NCI-H748 (cell line): ENCODE measurements around the gene MRPL53.
A peak's percentile ranks its signal among the peaks of the same experiment; 100 is the strongest.

Experiments used
- DNase-seq: peaks from one replicate; lab custom pipeline; 2025; ENCODE audit not compliant: unreplicated experiment; lab: John Stamatoyannopoulos, UW

MRPL53 gene

DNA sequence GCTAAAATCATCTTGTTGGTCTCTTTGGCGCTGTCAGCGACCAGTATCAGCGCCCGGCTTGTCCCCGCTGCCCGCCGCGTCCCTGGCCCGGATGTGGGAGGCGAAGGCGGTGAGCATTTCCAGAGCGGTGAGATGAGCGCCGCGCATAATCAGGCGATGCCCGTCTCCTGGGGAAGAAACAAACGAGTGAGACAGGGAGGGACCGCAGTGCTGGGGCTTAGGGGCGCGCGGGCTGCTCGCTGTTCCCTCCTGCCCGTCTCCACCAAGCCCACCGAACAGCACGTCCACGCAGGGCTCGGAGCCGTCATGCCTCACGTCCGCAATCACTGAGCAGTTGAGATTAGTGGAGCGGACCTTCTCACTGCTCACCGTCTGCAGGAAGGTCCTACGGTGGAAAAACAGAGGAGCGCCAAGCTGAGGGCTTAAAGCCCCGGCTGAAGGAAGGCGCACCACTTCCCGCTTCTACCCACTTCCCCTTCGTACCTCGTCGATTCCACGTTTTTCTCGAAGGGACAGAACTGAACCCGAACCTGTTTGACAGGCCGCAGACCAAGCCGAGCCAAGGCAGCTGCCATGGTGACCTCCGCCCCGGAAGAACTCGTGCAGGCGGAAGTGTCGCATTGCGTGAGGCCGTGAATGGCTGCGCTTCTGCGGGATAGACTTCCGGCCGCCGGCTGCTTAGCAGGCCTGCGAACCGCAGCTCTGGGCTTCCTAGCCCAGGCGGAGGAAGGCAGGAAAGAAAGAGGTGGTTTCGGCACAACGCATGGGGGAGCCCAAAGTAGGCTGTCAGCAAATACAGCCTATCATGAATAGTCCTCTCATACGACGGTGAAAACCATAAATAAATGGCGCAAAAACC, at the start of gene MRPL53:
MRPL53 (minus strand) TSS at position 595 of the 859 bp plus-strand sequence; CDS start at position 575, 20 bp downstream.
- DNase-seq: peak; percentile 91

GRCh38 chr2:74516650-74517049, 44.2 kb upstream of the MRPL53 start:
- DNase-seq: no peak

- no peak for DNase-seq
Observed at GRCh38 chr2:74515981-74516633, 43.6 kb upstream of the MRPL53 start.

DNA sequence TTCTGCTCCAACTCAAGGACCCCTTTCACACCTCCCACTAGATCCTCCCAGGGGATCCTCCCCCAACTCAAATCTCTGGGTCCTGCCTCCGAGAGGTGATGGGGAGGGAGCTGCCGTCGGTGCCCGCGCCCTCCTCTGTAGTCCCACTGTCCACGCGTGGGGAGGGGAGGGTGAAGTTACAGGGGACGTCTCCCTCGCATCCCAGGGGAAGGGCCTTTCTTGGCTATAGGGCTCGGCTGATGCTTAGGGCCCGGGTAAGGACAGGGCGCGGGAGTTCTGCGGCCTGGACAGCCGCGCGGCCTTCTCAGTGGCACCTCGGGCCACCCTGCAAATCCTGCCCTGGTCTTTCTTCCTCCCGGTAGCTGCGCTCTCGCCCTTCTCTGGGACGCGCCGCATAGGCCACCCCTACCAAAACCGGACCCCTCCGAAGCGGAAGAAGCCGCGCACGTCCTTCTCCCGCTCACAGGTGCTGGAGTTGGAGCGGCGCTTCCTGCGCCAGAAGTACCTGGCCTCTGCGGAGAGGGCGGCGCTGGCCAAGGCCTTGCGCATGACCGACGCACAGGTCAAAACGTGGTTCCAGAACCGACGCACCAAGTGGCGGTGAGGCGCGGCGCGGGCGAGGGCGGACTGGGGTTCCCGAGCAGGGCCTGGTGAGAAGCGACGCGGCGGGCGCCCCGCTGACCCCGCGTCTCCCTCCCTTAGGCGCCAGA, 42.9 kb upstream of the MRPL53 start:
- no peak for DNase-seq

DNA sequence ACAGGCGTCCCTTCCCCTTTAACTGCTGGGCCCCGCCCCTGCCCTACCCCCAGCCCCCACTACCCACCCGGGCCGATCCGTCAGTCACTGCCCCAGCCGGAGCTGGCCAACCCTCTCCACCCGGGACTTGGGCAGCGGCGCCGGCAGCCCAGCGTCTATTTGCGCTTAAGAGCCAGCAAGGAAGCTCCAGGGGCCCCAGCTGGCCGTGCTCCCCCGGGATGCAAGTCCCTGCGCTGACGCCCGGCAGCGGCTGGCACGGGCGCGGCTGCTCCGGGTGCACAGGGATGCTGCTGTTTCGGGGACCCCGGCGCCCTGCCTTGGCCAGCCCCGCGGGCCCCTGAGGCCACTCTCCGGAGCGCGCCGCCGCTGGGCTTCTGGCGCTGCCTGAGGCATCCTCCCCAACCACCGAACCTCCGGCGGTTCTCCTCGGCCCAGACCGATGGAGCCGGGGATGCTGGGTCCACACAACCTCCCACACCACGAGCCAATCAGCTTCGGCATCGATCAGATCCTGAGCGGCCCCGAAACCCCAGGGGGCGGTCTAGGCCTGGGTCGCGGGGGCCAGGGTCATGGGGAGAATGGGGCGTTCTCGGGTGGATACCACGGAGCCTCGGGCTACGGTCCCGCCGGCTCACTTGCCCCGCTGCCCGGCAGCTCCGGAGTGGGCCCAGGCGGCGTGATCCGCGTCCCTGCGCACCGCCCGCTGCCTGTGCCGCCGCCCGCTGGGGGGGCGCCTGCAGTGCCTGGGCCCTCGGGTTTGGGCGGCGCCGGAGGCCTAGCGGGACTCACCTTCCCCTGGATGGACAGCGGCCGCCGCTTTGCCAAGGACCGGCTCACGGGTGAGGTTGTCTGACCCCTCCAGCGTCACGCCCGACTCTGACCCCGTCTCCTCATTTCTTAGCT, 42.1 kb upstream of the MRPL53 start, which contains the start of gene TLX2:
TLX2 (plus strand) TSS at position 83 of the 903 bp plus-strand sequence; CDS start at position 440, 357 bp downstream.
- DNase-seq: peak; percentile 69

DNA sequence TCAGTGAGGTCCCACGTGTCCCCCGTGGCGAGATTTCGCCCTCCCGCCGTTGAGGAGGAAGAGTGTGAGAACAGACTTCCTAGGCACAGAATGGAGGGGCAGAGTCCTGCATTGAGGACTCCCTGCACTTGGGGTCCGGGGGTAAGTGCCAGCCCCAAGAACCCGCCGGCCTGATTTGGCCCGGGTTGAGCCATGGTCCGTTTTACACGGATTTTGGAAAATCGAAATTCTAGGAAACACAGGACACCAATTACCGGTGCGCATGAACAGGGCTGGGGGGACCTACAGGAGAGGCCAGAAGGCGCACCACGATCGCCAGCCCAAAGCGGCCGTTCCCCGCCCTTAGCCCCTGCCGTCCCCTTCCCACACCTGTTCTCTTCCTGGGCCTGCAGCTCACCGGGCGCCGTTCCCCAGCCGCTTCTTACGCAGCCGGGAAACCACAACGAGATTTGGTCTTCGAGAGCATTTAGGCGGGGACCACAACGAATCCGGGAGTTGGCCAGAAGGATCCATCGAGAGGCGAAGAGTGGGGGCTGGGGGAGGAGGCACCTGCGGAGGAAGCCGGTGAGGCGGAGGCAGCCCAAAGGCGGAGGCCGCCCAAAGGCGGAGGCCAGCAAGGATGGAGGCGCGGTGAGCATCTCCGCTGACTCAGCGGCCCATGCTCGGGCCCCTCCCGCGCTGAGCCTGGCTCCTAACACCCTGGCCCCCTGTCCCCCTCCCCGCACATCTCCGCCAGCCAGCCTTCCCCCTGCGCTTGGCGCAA, 41.3 kb upstream of the MRPL53 start:
- DNase-seq: peak; percentile 69

- peak; percentile 11 for DNase-seq
Observed at GRCh38 chr2:74512744-74513604, 40.5 kb upstream of the MRPL53 start.

GRCh38 chr2:74511104-74511989, 38.9 kb upstream of the MRPL53 start:
- no peak for DNase-seq

DNA sequence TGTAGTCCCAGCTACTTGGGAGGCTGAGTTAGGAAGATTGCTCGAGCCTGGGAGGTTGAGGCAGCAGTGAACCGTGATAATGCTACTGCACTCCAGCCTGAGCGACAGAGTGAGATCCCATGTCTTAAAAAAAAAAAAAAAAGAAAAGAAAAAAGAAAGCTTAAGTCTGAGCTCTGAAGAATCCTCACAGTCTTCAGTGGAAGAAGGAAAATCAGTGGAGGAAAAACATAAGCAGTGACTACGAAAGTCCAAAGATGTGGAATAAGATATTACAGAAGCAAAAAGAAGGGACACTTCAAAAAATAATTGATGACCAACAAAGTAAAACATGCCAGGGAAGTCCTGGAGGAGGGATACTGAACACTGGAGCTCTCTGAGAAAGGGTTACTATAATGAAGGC, 37.8 kb upstream of the MRPL53 start:
- DNase-seq: no peak

GRCh38 chr2:74507926-74508520, 35.5 kb upstream of the MRPL53 start:
- DNase-seq: peak; percentile 77

GRCh38 chr2:74507145-74507925, 34.9 kb upstream of the MRPL53 start, which contains the start of gene PCGF1:
Gene PCGF1, minus strand, starts transcription at chr2:74507695. Its CDS starts 27 bp downstream, at chr2:74507668.
- peak; percentile 98 for DNase-seq

- DNase-seq: no peak
Observed at GRCh38 chr2:74505448-74506246, 33.2 kb upstream of the MRPL53 start.

DNA sequence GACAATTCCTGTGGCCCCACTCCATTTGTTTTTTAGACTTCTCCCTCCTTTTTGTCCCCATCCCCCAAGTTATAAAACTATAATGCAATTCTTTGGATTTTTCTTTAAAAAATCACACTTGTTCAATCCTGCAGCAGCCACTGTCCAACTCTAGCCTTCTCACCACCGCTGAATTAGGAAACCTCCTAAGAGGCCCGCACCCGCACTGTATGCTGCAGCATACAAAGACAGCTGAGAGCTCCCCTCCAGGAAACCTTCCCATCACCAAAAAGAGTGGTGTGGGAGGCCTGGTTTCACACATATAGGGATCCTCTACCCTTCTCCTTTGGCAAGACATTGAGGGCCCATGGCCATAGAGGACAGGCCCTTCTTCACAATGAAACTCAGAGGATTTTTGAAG, 32.1 kb upstream of the MRPL53 start:
- DNase-seq: no peak

GRCh38 chr2:74503506-74504475, 31.3 kb upstream of the MRPL53 start:
- DNase-seq: peak; percentile 17
